ENCODE data around the gene RNF44.

DNA sequence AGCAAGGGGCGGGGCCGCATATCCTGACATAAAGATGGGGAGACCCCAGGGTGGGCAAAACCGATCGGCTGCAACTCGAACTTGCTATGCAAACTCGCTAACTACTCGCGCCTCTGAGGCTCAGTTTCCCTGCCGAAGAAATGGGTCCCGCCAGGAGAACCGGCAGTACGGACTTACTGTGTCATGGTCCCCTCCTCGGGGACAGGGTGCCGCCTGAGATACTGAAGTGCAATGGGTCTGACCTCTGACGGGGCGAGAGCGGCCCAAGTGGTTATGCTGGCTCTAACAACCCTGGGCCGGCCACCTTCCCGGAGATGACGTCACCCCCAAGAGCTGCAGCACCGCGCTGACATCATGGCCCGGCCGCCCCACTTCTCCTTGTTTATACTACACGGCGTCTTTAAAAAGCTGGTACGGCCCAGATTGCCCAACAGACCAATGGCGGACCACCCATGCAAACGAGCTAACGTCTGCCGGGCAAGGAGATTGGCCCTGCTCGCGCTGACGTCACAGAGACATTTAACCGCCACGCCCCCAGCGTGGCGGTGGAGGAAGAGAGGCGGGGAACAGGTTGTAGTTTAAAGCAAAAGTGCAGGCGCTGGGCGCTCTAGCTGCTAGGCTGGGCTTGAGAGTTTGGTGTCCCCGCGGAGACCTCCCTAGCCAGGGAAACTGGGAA, 490 bp upstream of the RNF44 start:
- TF ChIP-seq CTCF (IDR thresholded peaks at IDR 0.05; ENCODE audit: poor library complexity) (no peak), EZH2 (IDR thresholded peaks at IDR 0.05; ENCODE audit: borderline replicate concordance) (no peak)

All from hepatocyte (in vitro differentiated cells).